ENCODE results near the gene ABHD6. TPM values are rescaled to one million over a fixed set of nuclear protein-coding genes. Genes with fewer than 3 reads are reported as not detected.
"Not testable (repeated sequence)": the region's sequence is repeated elsewhere in the genome, so short reads cannot be mapped to it uniquely, and the experiment has no call there.

The ABHD6 gene
- total RNA-seq, 1 donor from 2014 or later = 15.0 TPM

DNA sequence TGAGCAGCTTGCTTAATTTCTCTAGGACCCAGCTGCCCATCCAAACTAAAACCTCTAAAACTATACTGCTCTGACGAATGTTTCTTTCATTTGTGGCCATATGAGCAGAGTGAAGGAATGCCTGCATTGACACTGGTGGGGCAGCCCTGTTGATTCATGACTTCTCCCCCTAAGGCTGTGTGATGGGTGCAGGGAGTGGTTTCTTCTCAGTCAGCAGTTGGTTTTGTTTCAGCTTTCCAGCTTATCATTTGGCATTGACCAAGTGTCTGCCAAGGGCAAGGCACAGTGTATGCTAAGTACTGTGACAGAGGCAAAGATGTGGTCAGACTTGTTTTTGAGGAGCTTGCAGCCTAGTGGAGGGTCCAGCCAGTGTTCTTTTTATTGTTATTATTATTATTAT is 4.7 kb downstream of the ABHD6 start:
- no peak for DNase-seq (ENCODE audit: low read depth in 2 of 2)

DNA sequence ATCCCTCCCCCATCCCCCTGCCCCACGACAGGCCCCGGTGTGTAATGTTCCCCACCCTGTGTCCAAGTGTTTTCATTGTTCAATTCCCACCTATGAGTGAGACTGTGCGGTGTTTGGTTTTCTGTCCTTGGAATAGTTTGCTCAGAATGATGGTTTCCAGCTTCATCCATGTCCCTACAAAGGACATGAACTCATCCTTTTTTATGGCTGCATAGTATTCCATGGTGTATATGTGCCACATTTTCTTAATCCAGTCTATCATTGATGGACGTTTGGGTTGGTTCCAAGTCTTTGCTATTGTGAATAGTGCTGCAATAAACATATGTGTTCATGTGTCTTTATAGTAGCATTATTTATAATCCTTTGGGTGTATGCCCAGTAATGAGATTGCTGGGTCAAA is 5.3 kb downstream of the ABHD6 start:
- DNase-seq (ENCODE audit: low read depth in 2 of 2) = not testable (repeated sequence)

DNA sequence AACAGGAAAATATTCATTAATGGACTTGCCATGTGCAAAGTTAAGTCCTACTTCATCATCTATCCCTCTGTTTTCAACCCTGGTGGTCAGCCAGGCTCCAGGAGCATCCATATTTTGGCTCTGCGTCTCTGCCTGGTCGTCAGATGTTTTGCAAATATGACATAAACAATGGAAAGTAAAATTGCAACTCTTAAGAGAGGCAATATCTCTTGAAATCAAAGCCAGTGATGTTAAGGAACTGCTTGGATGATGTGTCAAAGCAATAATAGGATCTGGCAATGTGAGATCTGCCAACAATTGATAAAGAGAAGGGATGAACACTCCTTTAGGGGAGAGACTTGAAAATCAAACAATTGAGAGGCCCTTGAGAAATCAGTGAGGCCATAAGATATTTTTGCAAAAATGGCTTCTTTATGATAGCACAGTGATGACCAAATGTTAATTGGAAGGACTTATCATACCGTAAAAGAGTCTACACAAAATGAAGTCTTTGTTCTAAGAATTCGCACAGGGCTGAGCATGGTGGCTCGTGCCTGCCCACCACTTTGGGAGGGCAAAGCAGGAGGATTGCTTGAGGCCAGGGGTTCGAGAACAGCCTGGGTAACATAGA is 6.5 kb downstream of the ABHD6 start:
- no peak for DNase-seq (ENCODE audit: low read depth in 2 of 2)

DNA sequence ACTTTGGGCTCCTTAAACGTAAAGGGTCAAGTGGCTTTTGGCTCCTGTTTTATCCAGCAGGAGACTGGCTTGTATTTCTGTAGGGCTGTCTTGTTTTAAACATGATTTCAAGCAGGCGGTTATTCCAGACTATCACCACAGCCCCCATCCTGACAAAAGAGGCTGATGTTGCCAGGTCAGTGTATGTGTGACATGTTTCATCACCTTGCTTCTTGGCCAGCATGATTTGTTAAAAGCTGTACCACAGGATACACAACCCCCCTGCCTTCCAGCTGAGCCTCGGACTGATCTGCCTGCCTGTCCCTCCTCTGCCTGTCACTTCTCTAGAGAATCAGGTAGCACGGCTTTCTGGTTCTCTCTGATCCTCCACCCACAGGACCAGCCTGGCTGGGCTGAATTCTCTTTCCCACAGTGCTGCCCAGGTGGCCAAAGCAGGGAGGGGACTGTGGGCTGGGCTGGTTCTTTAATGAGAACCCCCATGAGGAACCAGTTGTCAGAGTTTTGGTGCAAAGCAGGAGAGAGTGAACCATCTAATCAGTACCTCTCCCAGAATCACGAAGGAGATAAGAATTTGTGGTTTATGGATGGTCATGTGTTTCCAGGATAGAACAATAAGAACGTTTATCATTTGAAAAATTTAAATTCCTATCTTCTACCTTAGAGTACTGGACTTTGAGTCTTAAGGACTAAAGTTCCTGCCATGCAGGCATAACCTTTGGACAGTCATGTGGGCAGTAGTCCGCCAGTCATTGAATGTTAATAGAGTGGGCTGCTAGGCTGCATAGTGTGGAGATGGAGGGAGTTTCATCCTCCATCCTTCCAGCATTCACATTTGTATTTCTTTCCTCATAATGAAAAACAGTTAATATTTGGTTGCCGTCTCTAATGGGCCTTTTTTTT is 8.8 kb downstream of the ABHD6 start:
- no peak for DNase-seq (ENCODE audit: low read depth in 2 of 2)

DNA sequence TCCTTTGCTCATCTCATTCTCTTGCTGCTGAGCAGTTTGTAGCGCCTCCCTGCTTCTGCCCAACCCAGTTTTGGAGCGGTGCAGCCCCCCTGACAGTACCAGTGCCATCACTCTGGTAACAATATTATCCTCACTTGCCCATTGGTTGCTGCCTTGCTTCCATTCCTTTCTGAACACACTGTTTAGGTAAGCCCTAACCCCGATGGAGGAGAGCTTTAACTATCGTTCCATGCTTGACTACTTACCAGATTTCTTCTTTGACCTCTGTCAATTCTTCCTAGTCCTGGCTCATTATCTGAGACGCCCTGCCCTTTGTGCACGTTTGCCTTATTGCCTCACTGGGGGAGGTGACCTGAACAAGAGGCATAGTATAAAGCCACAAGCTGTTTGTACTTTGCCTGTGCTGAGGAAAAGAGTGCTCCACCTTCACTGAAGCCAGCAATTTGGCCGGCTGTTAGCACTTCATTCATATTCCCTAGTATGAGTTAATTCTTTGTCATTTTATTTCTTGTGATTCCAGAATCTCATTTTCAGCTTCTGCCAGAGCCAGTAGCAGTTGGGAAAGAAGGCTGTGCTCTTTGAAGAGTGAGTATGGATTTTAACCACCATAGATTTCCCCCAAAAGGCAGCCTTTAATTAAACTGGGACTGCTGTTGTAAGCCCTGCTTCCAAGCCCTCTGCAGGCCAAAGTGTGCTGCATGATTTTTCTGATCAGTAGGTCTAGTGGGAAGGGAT is 11.9 kb downstream of the ABHD6 start:
- no peak for DNase-seq (ENCODE audit: low read depth in 2 of 2)

DNA sequence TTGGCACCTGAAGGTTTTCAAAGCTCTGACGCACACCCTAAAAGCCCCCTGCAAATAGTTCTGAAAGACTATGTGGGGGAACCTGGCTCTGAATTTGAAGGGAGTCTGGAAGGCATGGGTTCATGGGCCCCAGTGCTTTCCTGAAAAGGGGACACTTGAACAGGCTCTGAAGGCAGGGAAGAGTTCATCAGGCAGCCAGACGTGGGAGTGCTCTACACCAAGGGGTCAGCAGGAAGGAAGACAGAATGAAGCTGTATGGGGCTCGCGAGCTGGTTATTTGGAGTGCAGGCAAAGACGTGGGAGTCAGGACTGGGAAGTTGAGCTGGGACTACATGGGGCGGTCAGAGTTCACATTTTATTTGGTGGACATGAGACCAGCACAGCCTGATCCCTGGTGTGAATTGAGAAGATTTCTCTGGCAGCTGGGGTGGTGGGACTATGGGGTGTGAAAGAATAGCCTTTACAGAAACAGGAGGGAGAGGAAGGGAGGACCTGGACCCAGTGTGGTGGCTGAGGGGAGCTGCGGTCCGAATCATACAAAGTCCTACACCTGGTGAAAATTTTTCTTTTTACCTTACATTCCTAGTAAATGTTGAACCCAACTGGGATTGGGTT is 12.6 kb downstream of the ABHD6 start:
- no peak for DNase-seq (ENCODE audit: low read depth in 2 of 2)

DNA sequence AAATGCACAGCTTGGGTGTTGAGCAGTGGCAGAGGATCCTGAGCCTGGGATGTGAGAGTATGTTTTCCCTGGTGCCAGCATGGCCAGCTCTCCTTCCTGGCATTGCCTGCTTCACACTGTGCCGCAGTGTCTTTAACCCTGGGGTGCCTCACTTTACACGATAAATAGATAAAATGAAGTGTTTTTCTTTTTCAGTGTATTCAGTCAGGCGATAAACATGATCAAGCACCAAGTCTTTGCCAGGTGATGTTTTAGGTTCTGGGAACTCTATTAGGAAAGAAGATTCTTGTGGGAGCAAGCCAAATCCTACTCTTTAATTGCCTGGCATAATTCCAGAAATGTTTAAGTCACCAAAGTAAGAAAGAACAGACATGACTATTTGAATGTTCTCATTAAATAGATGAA is 14.0 kb downstream of the ABHD6 start:
- DNase-seq (ENCODE audit: low read depth in 2 of 2) = no peak

DNA sequence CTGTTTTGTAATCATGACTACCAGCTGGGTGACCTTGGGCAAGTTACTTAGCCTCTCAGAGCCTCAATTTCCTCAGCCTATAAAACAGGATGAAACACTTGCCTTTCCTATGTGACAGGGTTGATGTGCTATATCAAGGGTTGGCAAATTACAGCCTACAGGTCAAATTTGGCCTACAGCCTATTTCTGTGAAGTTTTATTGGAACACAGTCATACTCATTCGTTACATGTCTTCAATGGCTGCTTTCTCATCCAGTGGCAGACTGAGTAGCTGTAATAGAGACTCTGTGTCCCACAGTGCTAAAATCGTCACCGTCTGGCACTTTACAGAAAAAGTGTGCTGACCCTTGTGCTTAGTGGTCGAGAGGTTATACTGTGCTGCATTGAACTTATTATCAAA is 16.6 kb downstream of the ABHD6 start:
- DNase-seq (ENCODE audit: low read depth in 2 of 2) = no peak

DNA sequence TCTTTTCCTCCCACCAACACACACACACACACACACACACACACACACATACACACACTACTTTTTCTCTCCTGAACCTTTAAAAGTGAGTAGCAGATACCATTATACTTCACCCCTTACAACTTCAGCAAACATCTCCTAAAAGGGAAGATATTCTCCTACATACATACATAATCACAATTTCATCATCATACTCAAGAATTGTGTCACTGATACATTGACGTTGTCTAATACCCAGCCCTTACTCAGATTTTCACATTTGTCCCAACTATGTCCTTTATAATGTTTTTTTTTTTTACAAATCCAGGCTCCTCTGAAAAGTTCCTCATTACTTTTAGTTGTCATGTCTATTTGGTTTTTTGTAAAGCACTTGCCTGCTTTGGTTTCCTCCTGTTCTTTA is 18.5 kb downstream of the ABHD6 start:
- DNase-seq (ENCODE audit: low read depth in 2 of 2) = no peak

DNA sequence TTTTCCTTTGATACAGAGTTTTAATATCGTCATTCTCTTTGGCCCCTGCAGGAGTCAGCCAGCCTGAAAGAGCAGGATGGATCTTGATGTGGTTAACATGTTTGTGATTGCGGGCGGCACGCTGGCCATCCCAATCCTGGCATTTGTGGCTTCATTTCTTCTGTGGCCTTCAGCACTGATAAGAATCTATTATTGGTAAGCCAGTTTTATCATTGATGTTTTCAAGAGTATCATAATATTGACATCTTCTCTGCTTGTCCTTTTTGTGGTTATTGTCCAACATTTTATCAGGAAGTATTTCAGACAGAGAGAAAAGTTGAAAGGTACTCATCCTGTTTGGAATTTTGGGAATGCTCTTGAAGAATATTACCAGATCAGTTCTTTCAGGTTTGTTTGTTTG is 18.9 kb downstream of the ABHD6 start:
- DNase-seq (ENCODE audit: low read depth in 2 of 2) = no peak

DNA sequence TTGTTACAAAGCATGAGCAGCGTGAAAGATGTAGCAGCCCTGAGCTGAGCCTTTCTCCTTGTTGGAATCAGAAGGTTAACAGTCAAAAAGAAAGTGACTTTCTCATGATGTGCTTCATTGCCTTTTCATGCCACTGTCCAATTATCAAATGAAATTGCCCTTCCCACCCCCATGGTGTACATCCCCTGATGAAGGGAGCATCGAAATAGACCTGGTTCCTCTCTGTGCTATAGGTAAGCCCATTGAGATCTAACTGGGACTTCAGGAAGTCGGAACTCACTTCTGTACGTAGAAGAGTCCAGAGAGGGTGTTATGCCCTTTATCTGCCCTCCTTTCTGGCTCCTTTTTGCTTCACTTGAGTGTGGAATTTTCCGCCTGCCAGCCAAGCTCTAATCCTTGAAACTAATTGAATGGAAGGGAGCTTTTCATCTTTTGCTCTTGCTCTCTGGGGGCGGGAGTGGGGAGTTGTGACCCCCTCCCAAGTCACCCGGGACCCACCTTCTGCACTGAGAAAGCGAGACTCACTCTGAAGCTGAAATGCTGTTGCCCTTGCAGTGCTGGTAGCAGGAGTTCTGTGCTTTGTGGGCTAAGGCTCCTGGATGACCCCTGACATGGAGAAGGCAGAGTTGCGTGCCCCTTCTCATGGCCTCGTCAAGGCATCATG is 20.9 kb downstream of the ABHD6 start:
- no peak for DNase-seq (ENCODE audit: low read depth in 2 of 2)

DNA sequence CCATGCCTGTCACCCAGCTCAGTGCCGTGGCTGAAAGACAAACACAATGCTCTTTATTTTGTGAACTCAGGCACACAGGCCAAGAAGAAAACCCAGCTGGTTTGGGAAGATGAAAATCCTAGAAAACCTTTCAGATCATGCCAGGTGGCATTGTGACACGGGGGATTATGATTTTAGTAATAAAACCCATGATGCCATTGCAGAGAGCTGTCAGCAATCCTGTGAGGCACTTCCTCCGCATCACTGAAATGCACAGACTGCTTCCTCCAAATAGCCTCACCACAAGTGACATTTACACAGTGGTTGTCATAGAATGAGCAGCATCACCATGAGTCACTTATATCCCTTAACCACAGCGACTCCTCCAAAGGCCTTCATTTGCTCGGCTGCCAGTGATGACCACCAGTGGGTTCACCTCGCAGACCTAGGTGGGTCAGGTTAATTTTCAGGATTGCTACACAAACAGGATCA is 22.7 kb downstream of the ABHD6 start:
- DNase-seq (ENCODE audit: low read depth in 2 of 2) = peak in 1 of 2 donors; percentile 16

DNA sequence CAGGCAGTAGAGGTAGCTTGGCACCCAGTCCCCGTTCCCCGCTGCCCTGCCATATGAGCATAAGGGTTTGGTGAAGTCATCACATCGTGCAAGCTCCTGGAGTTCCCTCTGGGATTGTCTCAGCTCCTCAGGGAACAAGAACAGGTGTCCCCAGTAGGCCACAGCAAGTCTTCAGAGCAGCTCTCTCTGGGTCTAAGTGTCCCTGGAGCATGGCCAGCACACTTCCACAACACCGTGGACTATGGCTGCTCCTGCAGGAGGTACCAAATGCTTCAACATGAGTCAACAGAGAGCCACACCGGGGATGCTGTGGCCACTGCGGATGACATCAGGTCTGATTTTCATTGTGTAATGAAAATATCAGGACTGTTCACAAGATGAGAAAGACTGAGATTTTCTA is 23.1 kb downstream of the ABHD6 start:
- no peak for DNase-seq (ENCODE audit: low read depth in 2 of 2)

DNA sequence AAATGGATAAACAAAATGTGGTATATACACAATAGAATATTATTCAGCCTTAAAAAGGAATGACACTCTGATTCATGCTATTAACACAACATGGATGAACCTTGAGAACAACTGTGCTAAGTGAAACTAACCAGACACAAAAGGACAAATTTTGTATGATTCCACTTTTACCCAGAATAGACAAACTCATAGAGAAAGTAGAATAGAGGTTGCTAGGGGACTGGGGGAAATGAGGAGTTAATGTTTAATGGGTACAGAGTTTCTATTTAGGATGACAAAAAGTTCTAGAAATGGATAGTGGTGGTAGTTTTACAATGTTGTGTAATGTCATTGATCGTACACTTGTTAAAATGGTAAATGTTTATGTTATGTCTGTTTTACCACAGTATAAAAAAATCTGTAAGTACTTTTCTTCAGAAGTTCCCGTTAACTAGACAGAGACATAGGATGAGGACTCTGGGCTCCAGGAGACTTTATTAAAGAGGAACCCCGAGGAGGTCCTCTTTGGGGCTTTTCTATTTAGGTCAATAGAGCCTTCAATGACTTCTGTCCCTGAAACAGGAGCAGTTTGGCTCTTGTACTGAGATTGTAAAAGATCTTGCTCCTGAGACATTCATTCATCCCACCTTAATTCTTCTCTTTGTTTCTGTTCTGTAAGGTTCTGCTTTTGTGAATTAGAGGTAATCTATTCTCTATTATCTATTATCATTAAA is 24.5 kb downstream of the ABHD6 start:
- DNase-seq (ENCODE audit: low read depth in 2 of 2) = no peak

DNA sequence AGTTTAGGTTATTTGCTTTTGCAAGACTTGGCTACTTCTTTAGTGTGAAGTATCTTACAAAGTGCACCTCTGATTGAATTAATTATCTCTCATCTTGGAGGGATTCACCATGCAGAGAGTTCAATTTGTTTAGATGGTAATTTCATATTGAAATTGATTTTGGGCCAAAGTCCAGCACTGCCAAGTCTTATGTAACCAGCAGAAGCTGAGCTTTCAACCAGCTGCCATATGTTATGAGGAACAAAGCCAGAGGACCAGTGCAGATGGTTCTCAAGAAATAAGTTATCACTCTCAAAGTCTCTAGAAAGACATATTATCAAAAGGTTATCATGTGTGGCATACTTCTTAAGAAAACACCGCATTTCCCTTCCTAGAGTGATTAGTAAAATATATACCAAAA is 29.0 kb downstream of the ABHD6 start:
- no peak for DNase-seq (ENCODE audit: low read depth in 2 of 2)

DNA sequence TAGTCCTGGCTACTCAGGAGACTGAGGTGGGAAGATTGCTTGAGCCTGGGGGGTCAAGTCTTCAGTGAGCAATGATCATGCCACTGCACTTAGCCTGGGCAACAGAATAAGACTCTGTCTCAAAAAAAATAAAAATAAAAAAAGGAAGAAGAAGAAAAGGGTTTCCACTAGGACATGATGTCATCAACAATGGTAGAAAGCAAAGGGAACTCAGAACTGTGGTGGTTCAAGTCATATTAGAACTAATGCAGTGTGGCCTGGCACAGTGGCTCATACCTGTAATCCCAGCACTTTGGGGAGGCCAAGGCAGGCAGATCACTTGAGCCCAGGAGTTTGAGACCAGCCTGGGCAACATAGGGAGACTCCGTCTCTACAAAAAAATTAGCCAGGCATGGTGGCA is 30.0 kb downstream of the ABHD6 start:
- DNase-seq (ENCODE audit: low read depth in 2 of 2) = not testable (repeated sequence)

DNA sequence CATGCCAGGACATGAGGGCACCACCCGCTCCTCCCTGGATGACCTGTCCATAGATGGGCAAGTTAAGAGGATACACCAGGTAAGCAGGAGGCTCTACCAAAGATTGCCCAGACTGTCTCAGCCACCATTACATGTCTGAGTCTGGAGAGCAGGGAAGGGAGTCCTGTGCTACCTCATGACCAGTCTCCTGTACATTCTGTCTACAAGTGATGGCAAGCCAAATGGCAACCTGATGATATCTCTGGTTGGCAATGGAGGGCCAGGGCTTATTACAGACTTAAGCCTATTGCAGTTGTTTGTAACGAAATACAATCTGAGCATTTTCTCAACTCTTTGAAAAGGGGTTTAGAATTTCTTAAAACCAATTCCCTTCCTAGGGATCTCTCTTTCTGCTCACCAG is 31.8 kb downstream of the ABHD6 start:
- no peak for DNase-seq (ENCODE audit: low read depth in 2 of 2)

DNA sequence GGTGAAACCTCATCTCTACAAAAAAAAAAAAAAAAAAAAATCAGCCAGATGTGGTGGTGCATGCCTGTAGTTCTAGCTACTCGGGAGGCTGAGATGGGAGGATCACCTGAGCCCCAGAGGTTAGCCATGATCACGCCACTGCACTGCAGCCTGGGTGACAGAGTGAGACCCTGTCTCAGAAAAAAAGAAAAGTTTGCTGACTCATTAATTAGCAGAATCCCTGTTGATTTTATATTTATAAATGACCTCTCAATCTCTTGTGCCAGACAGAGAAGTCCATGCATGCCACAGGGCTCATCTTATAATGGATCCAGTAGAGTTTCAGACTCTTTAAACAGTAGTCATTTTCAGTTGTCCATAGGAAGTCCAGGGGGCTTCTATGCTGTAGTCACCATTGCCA is 32.9 kb downstream of the ABHD6 start:
- DNase-seq (ENCODE audit: low read depth in 2 of 2) = no peak

DNA sequence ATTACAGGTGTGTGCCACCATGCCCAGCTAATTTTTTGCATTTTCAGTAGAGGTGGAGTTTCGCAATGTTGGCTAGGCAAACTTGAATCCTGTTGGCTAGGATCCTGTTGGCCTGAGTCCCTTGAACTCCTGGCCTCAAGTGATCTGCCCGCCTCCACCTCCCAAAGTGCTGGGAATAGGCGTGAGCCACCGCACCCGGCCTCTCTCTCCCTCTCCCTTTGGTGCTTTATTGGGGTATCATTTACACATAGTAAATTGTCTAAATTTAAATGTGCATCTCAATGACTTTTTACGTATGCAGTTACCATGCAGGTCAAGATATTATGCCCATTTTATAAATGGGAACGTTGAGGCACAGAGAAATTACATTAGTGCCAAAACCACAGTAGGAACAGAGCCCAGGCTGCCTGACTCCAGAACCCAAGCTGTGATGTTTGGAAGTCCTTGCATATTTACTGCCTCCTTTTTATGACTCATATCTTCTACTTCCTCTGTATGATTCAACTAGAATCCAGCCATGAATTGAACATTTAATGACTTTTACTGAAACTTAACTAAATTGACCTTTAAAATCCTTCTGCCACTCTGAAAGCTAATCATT is 34.4 kb downstream of the ABHD6 start:
- peak; percentile 40 to 81 for DNase-seq (ENCODE audit: low read depth in 2 of 2)

DNA sequence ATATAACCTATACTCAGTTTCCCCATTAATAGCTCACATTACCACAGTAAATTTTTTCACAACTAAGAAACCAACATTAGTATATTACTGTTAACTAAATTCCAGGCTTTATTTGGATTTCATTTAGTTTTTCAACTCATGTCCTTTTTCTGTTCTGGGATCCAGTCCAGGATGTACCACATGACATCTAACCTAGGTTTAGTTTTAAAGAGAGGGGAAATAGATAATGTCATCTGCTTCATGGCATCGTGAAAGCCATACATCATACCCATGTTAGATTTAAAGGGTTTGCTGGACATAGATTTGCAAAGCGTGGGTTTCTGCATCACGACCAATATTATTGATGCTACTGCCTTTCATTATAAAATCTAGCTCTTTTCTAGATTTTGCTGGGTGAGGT is 35.3 kb downstream of the ABHD6 start:
- DNase-seq (ENCODE audit: low read depth in 2 of 2) = peak; percentile 23 to 30
